SK-N-SH (cell line): ENCODE results near the gene RRBP1.

Experiments
- CHD2 ChIP-seq: fragments of 150-350 bp; IDR thresholded peaks from 2 replicates; pipeline ENCODE4 v1.6.1; 2018; ENCODE audit warnings: low read length; ENCODE audit not compliant: partially characterized antibody
- CTCF ChIP-seq: fragments of 200-600 bp; sonication (generic); IDR thresholded peaks from 2 replicates; pipeline ENCODE4 v1.6.1; 2017; ENCODE audit warnings: antibody characterized with exemption, mild to moderate bottlenecking, moderate library complexity
- EZH2phosphoT487 ChIP-seq: fragments of 200-600 bp; sonication (generic); IDR thresholded peaks from 2 replicates; pipeline ENCODE4 v1.6.1; 2017; ENCODE audit warnings: low read depth, mixed run types, mild to moderate bottlenecking, antibody characterized with exemption, moderate library complexity, borderline replicate concordance
- JUND ChIP-seq: IDR thresholded peaks from 2 replicates; pipeline ENCODE4 v1.4.0; 2012
- MAX ChIP-seq: IDR thresholded peaks from 2 replicates; pipeline ENCODE4 v1.4.0; 2012; ENCODE audit warnings: low read depth
- NFIC ChIP-seq: IDR thresholded peaks from 2 replicates; pipeline ENCODE4 v1.4.0; 2012; ENCODE audit warnings: borderline replicate concordance
- NRF1 ChIP-seq: IDR thresholded peaks from 2 replicates; pipeline ENCODE4 v1.6.1; 2012; ENCODE audit warnings: low read depth, mild to moderate bottlenecking, low read length
- PBX3 ChIP-seq: IDR thresholded peaks from 2 replicates; pipeline ENCODE4; 2012
- REST ChIP-seq: IDR thresholded peaks from 2 replicates; pipeline ENCODE4 v1.6.1; 2012; ENCODE audit warnings: mild to moderate bottlenecking, low read depth, low read length, moderate library complexity
- RFX5 ChIP-seq: IDR thresholded peaks from 2 replicates; pipeline ENCODE4 v1.6.1; 2012; ENCODE audit warnings: mild to moderate bottlenecking, improper control_type of control experiment, low read length
- YY1 ChIP-seq: IDR thresholded peaks from 2 replicates; pipeline ENCODE4 v1.4.0; 2012; ENCODE audit warnings: low read depth, mild to moderate bottlenecking

GRCh38 chr20:17730071-17730470 lies 48.0 kb upstream of the RRBP1 start:
- TF ChIP-seq PBX3: no peak
- TF ChIP-seq CTCF: no peak
- no peak for TF ChIP-seq RFX5
- no peak for TF ChIP-seq YY1
- no peak for TF ChIP-seq NFIC
- TF ChIP-seq MAX: no peak
- no peak for TF ChIP-seq CHD2
- no peak for TF ChIP-seq JUND
- TF ChIP-seq REST: no peak
- no peak for TF ChIP-seq EZH2phosphoT487
- TF ChIP-seq NRF1: no peak
